H1 (cell line): ENCODE measurements around the gene SIGLEC15. TPM values are rescaled to one million over a fixed set of nuclear protein-coding genes. Genes with fewer than 3 reads are reported as not detected.

ENCODE experiments used
- CTCF ChIA-PET: fragments of 300-600 bp; sonication (Branson Sonifier 250); formaldehyde crosslinking; loops from one replicate; lab custom pipeline; 2021; ENCODE audit not compliant: partially characterized antibody; lab: Charles Lee
- POLR2A ChIA-PET: fragments of 300-600 bp; sonication (Branson Sonifier 250); formaldehyde crosslinking; loops from one replicate; lab custom pipeline; 2021; ENCODE audit warnings: inconsistent platforms; ENCODE audit not compliant: partially characterized antibody; lab: Charles Lee
- DNase-seq, 2 experiments: peaks; one replicate each; pipeline versions ENCODE4 v3.0.0 to v3.0.0-alpha.2; 2010 to 2022; ENCODE audit warnings: low spot score in 2 of 2, low read depth in 1 of 2, mixed read lengths in 1 of 2
- FAIRE-seq: peaks from 2 replicates; lab custom pipeline; 2011; peaks lifted over from hg19 to GRCh38; lab: Jason Lieb, UNC
- H2AFZ ChIP-seq: 2 replicates; pipeline ENCODE4 v1.8.1; 2012; ENCODE audit warnings: low read length, inconsistent platforms
- H2AK5ac ChIP-seq: 2 replicates; pipeline ENCODE4 v1.6.1; 2013; ENCODE audit warnings: low read depth, low read length
- H2BK120ac ChIP-seq: replicated peaks from 2 replicates; pipeline ENCODE3; 2013; ENCODE audit warnings: low read depth, low read length, inconsistent platforms
- H2BK12ac ChIP-seq: 2 replicates; pipeline ENCODE4 v1.6.1; 2013; ENCODE audit warnings: low read depth, low read length
- H2BK15ac ChIP-seq: 2 replicates; pipeline ENCODE4 v1.6.1; 2013; ENCODE audit warnings: low read length
- H2BK20ac ChIP-seq: 2 replicates; pipeline ENCODE4 v1.6.1; 2013; ENCODE audit warnings: low read length
- H2BK5ac ChIP-seq: 2 replicates; pipeline ENCODE4 v1.6.1; 2013; ENCODE audit warnings: low read depth, low read length
- H3K14ac ChIP-seq: 2 replicates; pipeline ENCODE4 v1.6.1; 2013; ENCODE audit warnings: inconsistent platforms; ENCODE audit not compliant: insufficient read length
- H3K18ac ChIP-seq: 2 replicates; pipeline ENCODE4 v1.6.1; 2013; ENCODE audit warnings: low read length; ENCODE audit errors: extremely low read depth
- H3K23ac ChIP-seq: 2 replicates; pipeline ENCODE4 v1.6.1; 2013; ENCODE audit warnings: inconsistent platforms; ENCODE audit not compliant: insufficient read length
- H3K23me2 ChIP-seq: 2 replicates; pipeline ENCODE4 v1.6.1; 2013; ENCODE audit warnings: low read depth, low read length
- H3K27ac ChIP-seq: 2 replicates; pipeline ENCODE4 v1.6.1; 2011; ENCODE audit warnings: low read depth, low read length, inconsistent platforms
- H3K27me3 ChIP-seq, 4 experiments: replicated peaks in 1 of 4; 1 replicate in 1 of 4; 2 replicates in 3 of 4; pipeline versions ENCODE4 v1.6.1 to v1.8.1; 2011 to 2013; ENCODE audit warnings: low read length in 3 of 4, mild to moderate bottlenecking in 3 of 4, inconsistent platforms in 2 of 4, mixed read lengths in 2 of 4, moderate library complexity in 1 of 4; ENCODE audit not compliant: control insufficient read depth in 3 of 4, insufficient read depth in 3 of 4; ENCODE audit errors: extremely low read depth in 1 of 4
- H3K36me3 ChIP-seq, 4 experiments: 2 replicates each; pipeline versions ENCODE4 v1.6.1 to v1.8.1; 2011 to 2013; ENCODE audit warnings: mild to moderate bottlenecking in 4 of 4, low read length in 3 of 4, moderate library complexity in 2 of 4, control low read depth in 1 of 4, inconsistent platforms in 1 of 4; ENCODE audit not compliant: insufficient read depth in 4 of 4, control insufficient read depth in 2 of 4
- H3K4ac ChIP-seq: replicated peaks from 2 replicates; pipeline ENCODE3; 2013; ENCODE audit warnings: low read length, low read depth, mixed read lengths, inconsistent platforms; ENCODE audit not compliant: insufficient read length
- H3K4me1 ChIP-seq, 4 experiments: replicated peaks in 1 of 4; 1 replicate in 1 of 4; 2 replicates in 3 of 4; pipeline versions ENCODE4 v1.6.1 to v1.8.1; 2011 to 2013; ENCODE audit warnings: low read length in 3 of 4, inconsistent platforms in 2 of 4, mixed read lengths in 1 of 4; ENCODE audit not compliant: insufficient read depth in 4 of 4, control insufficient read depth in 3 of 4
- H3K4me2 ChIP-seq, 2 experiments: 2 replicates each; pipeline versions ENCODE4 v1.6.1 to v1.8.1; 2011 to 2013; ENCODE audit warnings: low read depth in 2 of 2, low read length in 2 of 2, control low read depth in 1 of 2, inconsistent platforms in 1 of 2, mild to moderate bottlenecking in 1 of 2; ENCODE audit not compliant: insufficient read depth in 1 of 2
- H3K4me3 ChIP-seq, 4 experiments: fragments of 200-600, 300-600 bp in 1 of 4; sonication (generic), shearing (Covaris generic), sonication (Bioruptor Twin) in 1 of 4; 2 replicates each; pipeline versions ENCODE4 v1.5.1 to v1.8.1; 2011 to 2016; ENCODE audit warnings: low read length in 4 of 4, low read depth in 3 of 4, control low read depth in 2 of 4, inconsistent platforms in 2 of 4, mild to moderate bottlenecking in 2 of 4, mixed read lengths in 1 of 4, moderate library complexity in 1 of 4; ENCODE audit not compliant: insufficient read depth in 2 of 4; ENCODE audit errors: extremely low read depth in 1 of 4
- H3K56ac ChIP-seq: replicated peaks from 2 replicates; pipeline ENCODE3; 2013; ENCODE audit warnings: low read depth, mild to moderate bottlenecking, mixed read lengths, low read length, inconsistent platforms; ENCODE audit not compliant: insufficient read length
- H3K79me1 ChIP-seq: 2 replicates; pipeline ENCODE4 v1.6.1; 2013; ENCODE audit warnings: low read depth, low read length, control low read depth
- H3K79me2 ChIP-seq, 2 experiments: 2 replicates each; pipeline versions ENCODE4 v1.6.1 to v1.8.1; 2012 to 2013; ENCODE audit warnings: low read length in 2 of 2, mild to moderate bottlenecking in 2 of 2, inconsistent platforms in 1 of 2; ENCODE audit not compliant: insufficient read depth in 2 of 2, control insufficient read depth in 1 of 2
- H3K9ac ChIP-seq, 4 experiments: replicated peaks in 1 of 4; 1 replicate in 1 of 4; 2 replicates in 3 of 4; pipeline versions ENCODE4 v1.6.1 to v1.8.1; 2011 to 2013; ENCODE audit warnings: low read depth in 3 of 4, low read length in 3 of 4, control low read depth in 2 of 4, mild to moderate bottlenecking in 2 of 4, moderate library complexity in 2 of 4, inconsistent platforms in 1 of 4; ENCODE audit errors: extremely low read depth in 1 of 4
- H3K9me3 ChIP-seq, 2 experiments: 2 replicates each; pipeline versions ENCODE4 v1.6.1 to v1.8.1; 2012 to 2013; ENCODE audit warnings: mild to moderate bottlenecking in 2 of 2, moderate library complexity in 2 of 2, control low read depth in 1 of 2, inconsistent platforms in 1 of 2, low read depth in 1 of 2, low read length in 1 of 2, mixed read lengths in 1 of 2; ENCODE audit not compliant: insufficient read depth in 2 of 2
- H4K20me1 ChIP-seq, 2 experiments: replicated peaks in 1 of 2; 2 replicates each; pipeline versions ENCODE3 to v1.8.1; 2011 to 2013; ENCODE audit warnings: inconsistent platforms in 2 of 2, low read length in 2 of 2, mild to moderate bottlenecking in 1 of 2; ENCODE audit not compliant: insufficient read depth in 2 of 2, control insufficient read depth in 1 of 2
- H4K5ac ChIP-seq: 2 replicates; pipeline ENCODE4 v1.6.1; 2013; ENCODE audit warnings: low read length, low read depth, mixed read lengths, inconsistent platforms; ENCODE audit not compliant: insufficient read length
- H4K8ac ChIP-seq: 2 replicates; pipeline ENCODE4 v1.8.0; 2013; ENCODE audit warnings: mild to moderate bottlenecking, moderate library complexity, low read length, inconsistent platforms; ENCODE audit not compliant: insufficient read depth; ENCODE audit errors: extremely low read depth
- H4K91ac ChIP-seq: replicated peaks from 2 replicates; pipeline ENCODE3; 2013; ENCODE audit warnings: low read length, mixed read lengths, inconsistent platforms; ENCODE audit not compliant: insufficient read length
- WGBS, 2 experiments: shearing (Covaris generic) in 1 of 2; methylation state at CpG; one replicate each; pipeline versions ENCODE4 v1.1.6 to v1.1.7; 2013 to 2015; ENCODE audit warnings: low lambda C conversion rate in 2 of 2, mixed read lengths in 2 of 2, inconsistent platforms in 1 of 2, low coverage in 1 of 2, missing lambda C conversion rate in 1 of 2; ENCODE audit not compliant: insufficient replicate concordance in 2 of 2, insufficient coverage in 1 of 2, insufficient read length in 1 of 2; ENCODE audit errors: extremely low coverage in 1 of 2, missing lambda C conversion rate in 1 of 2; 5-methylcytosine and 5-hydroxymethylcytosine counted together
- polyA plus RNA-seq, 7 experiments: library from polyadenylated mRNA; depleted of rRNA in 3 of 7; stranded (reverse) in 5 of 7; unstranded in 2 of 7; fragments of >200 nt in 5 of 7; fragments of 200-250 nt in 2 of 7; gene quantifications; 1 replicate in 5 of 7; 2 replicates in 1 of 7; 4 replicates in 1 of 7; pipeline versions ENCODE4 v1.2.1 to v1.2.3, GENCODE V29; 2011 to 2013; ENCODE audit warnings: missing spikeins in 2 of 7, mixed read lengths in 2 of 7
- total RNA-seq: library from RNA; stranded (reverse); fragmentation: NEBNext Ultra II Directional; extraction: Animal tissue kit (Norgen Biotek cat#: 25700); gene quantifications from 2 replicates; pipeline ENCODE4 v1.2.1, GENCODE V29; 2021
- TF ChIP-seq, protein P1 (sequence below): IDR thresholded peaks from 2 replicates; pipeline ENCODE4 v1.6.1; 2011; ENCODE audit warnings: low read length, improper control_type of control experiment

The SIGLEC15 gene
- total and polyA plus RNA-seq, 2 of the 8 experiments (the other 6 are each of a cell fraction or from before 2014, with no cell fraction given) = 0.20 to 0.37 TPM

DNA sequence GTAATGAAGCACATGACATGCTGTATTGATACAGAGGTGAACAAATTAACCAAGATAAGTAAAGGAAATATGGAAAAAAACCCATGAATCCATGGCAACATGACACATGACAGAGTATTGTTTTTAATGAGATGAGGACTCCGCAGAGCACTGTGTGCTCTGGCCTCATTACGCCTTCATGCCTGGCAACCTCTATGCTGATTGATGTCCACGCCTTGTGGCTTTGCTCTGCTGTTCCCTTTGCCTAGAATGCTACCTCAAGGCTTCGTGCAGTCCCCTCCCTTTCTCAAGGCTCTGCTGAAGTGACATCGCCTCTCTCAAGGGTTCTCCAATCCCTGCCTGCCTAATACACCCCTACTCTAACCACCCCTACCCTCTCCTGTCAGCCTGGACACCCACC, 8.4 kb downstream of the SIGLEC15 start:
- DNase-seq (no peak), FAIRE-seq (no peak)
- no peak overlapping the region for H3K27ac ChIP-seq
- H2AFZ ChIP-seq = no peak overlapping the region
- H4K8ac ChIP-seq = no peak overlapping the region
- H2BK12ac ChIP-seq = 0 out of 2 replicates have a peak overlapping the region, but pooled peaks have one; percentile 30
- H2BK15ac ChIP-seq = no peak overlapping the region
- H4K5ac ChIP-seq = no peak overlapping the region
- H3K18ac ChIP-seq = no peak overlapping the region
- H3K23ac ChIP-seq = no peak overlapping the region
- H3K9ac ChIP-seq = no peak overlapping the region; a peak in 1 of 7 replicates
- no peak overlapping the region for H2BK5ac ChIP-seq
- no peak overlapping the region for H3K14ac ChIP-seq
- H3K4me2 ChIP-seq = no peak overlapping the region
- H3K4me3 ChIP-seq = no peak overlapping the region
- no peak overlapping the region for H3K4ac ChIP-seq
- H2BK20ac ChIP-seq = no peak overlapping the region
- ChIA-PET POLR2A (interaction anchor here (1.0 kb wide), 1 partner anchor 27 kb away, joined by 3 read pairs; no protein-coding TSS in a partner anchor), CTCF (interaction anchor here (0.7 to 2.1 kb wide), 6 partner anchors 9 to 170 kb away, joined by 3 to 8 read pairs (median 4); partner anchors contain the start of gene SIGLEC15)
- TF ChIP-seq, protein P1, sequence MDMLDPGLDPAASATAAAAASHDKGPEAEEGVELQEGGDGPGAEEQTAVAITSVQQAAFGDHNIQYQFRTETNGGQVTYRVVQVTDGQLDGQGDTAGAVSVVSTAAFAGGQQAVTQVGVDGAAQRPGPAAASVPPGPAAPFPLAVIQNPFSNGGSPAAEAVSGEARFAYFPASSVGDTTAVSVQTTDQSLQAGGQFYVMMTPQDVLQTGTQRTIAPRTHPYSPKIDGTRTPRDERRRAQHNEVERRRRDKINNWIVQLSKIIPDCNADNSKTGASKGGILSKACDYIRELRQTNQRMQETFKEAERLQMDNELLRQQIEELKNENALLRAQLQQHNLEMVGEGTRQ = no peak
- H4K20me1 ChIP-seq = no peaks in the 10 kb centered on the region
- no peaks in the 10 kb centered on the region for H3K36me3 ChIP-seq
- peaks cover 4% of the 10 kb centered on the region; the same call in 1 of the 2 replicates for H3K23me2 ChIP-seq
- 88% methylated on average over 5 of the region's 5 CpGs; no CpG with 5 or more reads in 1 of the 2 experiments for WGBS, 2 experiments
- no peak overlapping the region for H2AK5ac ChIP-seq
- H3K9me3 ChIP-seq = no peaks in the 10 kb centered on the region
- H2BK120ac ChIP-seq = no peak overlapping the region
- peaks cover 8 to 29% (median 25%) of the 10 kb centered on the region in 4 experiments for H3K27me3 ChIP-seq
- no peak overlapping the region for H3K56ac ChIP-seq
- H3K79me1 ChIP-seq = no peaks in the 10 kb centered on the region
- H3K4me1 ChIP-seq = peaks cover 6 to 23% (median 13%) of the 10 kb centered on the region in 4 experiments
- H4K91ac ChIP-seq = no peak overlapping the region
- no peaks in the 10 kb centered on the region for H3K79me2 ChIP-seq
